Measurements from ENCODE around the gene ZXDC.

Gene ZXDC

GRCh38 chr3:126417515-126417914, 58.2 kb downstream of the ZXDC start:
- in situ Hi-C loops (cut with MboI; ENCODE audit: low sequenced_read_pairs, unreplicated experiment) = no loop called here
- no peak for TF ChIP-seq CTCF (IDR thresholded peaks at IDR 0.05; ENCODE audit: borderline replicate concordance, control extremely low read depth, extremely low read depth, insufficient read depth, missing control alignments)
- no peak for DNase-seq (ENCODE audit: low spot score)

GRCh38 chr3:126416943-126417342, 58.7 kb downstream of the ZXDC start:
- no peak for TF ChIP-seq CTCF (IDR thresholded peaks at IDR 0.05; ENCODE audit: borderline replicate concordance, control extremely low read depth, extremely low read depth, insufficient read depth, missing control alignments)
- in situ Hi-C loops (cut with MboI; ENCODE audit: low sequenced_read_pairs, unreplicated experiment) = no loop called here
- no peak for DNase-seq (ENCODE audit: low spot score)

- no peak for TF ChIP-seq CTCF (IDR thresholded peaks at IDR 0.05; ENCODE audit: borderline replicate concordance, control extremely low read depth, extremely low read depth, insufficient read depth, missing control alignments)
- in situ Hi-C loops (cut with MboI; ENCODE audit: low sequenced_read_pairs, unreplicated experiment) = no loop called here
- no peak for DNase-seq (ENCODE audit: low spot score)
Measured at GRCh38 chr3:126415661-126416591, 59.8 kb downstream of the ZXDC start.

- in situ Hi-C loops (cut with MboI; ENCODE audit: low sequenced_read_pairs, unreplicated experiment) = no loop called here
- TF ChIP-seq CTCF (IDR thresholded peaks at IDR 0.05; ENCODE audit: borderline replicate concordance, control extremely low read depth, extremely low read depth, insufficient read depth, missing control alignments) = no peak
- DNase-seq (ENCODE audit: low spot score) = no peak
Measured at GRCh38 chr3:126414961-126415660, 60.6 kb downstream of the ZXDC start.

- DNase-seq (ENCODE audit: low spot score) = no peak
- TF ChIP-seq CTCF (IDR thresholded peaks at IDR 0.05; ENCODE audit: borderline replicate concordance, control extremely low read depth, extremely low read depth, insufficient read depth, missing control alignments) = no peak
- in situ Hi-C loops (cut with MboI; ENCODE audit: low sequenced_read_pairs, unreplicated experiment) = no loop called here
Measured at GRCh38 chr3:126414406-126414805, 61.3 kb downstream of the ZXDC start.

GRCh38 chr3:126413693-126414080, 62.0 kb downstream of the ZXDC start:
- no peak for TF ChIP-seq CTCF (IDR thresholded peaks at IDR 0.05; ENCODE audit: borderline replicate concordance, control extremely low read depth, extremely low read depth, insufficient read depth, missing control alignments)
- in situ Hi-C loops (cut with MboI; ENCODE audit: low sequenced_read_pairs, unreplicated experiment) = no loop called here
- DNase-seq (ENCODE audit: low spot score) = no peak
